H1 (cell line): ENCODE measurements around the gene OR2D2. TPM values are rescaled to one million over a fixed set of nuclear protein-coding genes. Genes with fewer than 3 reads are reported as not detected.

Experiments used
- KDM4A ChIP-seq: IDR thresholded peaks from one replicate; pipeline ENCODE4 v1.7.1; 2012; ENCODE audit warnings: low read depth, mild to moderate bottlenecking, moderate library complexity, low read length, inconsistent platforms; ENCODE audit not compliant: severe bottlenecking
- NANOG ChIP-seq: IDR thresholded peaks from 2 replicates; pipeline ENCODE4 v1.6.1; 2011; ENCODE audit warnings: low read length, low read depth, mild to moderate bottlenecking, inconsistent platforms; ENCODE audit not compliant: insufficient read depth, poor library complexity, severe bottlenecking
- RNF2 ChIP-seq: fragments of 200-900, 300-1000 bp; sonication (generic); IDR thresholded peaks from 2 replicates; pipeline ENCODE4 v1.7.1; 2016; ENCODE audit warnings: borderline replicate concordance, low read depth, mild to moderate bottlenecking, antibody characterized with exemption, low read length; ENCODE audit not compliant: poor library complexity, severe bottlenecking; ENCODE audit errors: missing control alignments
- ZNF274 ChIP-seq: IDR thresholded peaks from 2 replicates; pipeline ENCODE4 v1.7.0; 2012; ENCODE audit warnings: low read length, borderline replicate concordance; ENCODE audit errors: extremely low read depth
- polyA plus RNA-seq, 7 experiments: library from polyadenylated mRNA; depleted of rRNA in 3 of 7; stranded (reverse) in 5 of 7; unstranded in 2 of 7; fragments of >200 nt in 5 of 7; fragments of 200-250 nt in 2 of 7; gene quantifications; 1 replicate in 5 of 7; 2 replicates in 1 of 7; 4 replicates in 1 of 7; pipeline versions ENCODE4 v1.2.1 to v1.2.3, GENCODE V29; 2011 to 2013; ENCODE audit warnings: missing spikeins in 2 of 7, mixed read lengths in 2 of 7
- total RNA-seq: library from RNA; stranded (reverse); fragmentation: NEBNext Ultra II Directional; extraction: Animal tissue kit (Norgen Biotek cat#: 25700); gene quantifications from 2 replicates; pipeline ENCODE4 v1.2.1, GENCODE V29; 2021

OR2D2 gene
- total and polyA plus RNA-seq, 2 of the 8 experiments (the other 6 are each of a cell fraction or from before 2014, with no cell fraction given): 0.15 TPM; not detected in 1

DNA sequence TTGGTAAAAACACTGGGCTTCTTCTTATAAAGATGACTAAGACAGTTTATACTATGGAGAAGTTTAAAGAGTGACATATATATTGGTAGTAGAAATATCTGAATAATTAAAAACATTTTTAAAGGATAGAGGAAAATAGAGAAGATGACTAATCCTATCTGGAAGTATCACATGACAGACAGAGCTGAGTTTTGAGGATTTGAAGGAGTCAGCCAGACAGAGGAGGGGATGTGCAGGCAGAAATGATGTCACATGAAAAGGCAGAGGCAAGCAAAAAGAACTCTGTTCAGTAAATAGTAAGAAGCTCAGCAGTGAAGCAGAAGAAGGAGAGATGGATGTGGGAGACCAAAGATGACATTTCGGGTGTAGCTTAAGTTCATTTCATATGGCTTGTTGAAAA, 27.9 kb downstream of the OR2D2 start (continued):
- TF ChIP-seq RNF2 (no peak), NANOG (no peak), ZNF274 (no peak), KDM4A (no peak)
